ENCODE data around the gene MPHOSPH9.

Gene MPHOSPH9

DNA sequence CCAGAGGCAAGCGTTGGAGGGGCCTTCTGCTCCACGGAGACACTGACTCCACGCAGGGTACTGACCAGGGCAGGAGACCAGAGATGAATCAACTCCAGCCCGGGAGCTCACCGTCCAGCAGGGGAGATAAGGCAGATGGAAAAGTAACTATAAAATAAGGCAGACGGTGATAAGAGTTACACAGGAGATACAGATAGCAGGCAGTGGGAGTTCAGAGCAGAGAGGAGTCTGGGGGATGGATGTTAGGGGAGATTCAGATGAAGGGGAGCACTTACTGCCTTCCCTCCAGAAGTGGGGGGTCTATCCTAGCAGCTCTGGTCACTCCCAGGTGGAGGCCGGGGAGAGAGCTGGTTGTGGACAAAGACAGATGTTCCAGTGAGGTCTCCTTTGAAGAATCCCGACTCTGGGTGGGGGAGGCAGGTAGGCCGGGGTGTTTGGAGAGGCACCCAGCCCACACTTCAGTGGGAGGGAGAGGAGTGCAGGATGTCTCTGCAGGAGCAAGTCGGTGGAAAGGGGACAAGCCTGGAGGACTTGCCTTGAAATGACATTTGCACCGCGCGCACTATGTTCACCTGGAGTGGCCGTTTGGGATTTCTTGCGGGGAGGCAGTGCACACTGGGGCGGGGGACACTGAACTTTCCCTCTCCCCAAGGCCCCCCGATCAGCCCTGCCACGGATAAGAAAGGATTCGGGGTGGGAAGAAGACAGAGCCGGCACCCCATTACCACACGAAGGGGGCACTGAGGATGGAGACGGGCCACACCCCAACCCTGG, 83.3 kb downstream of the MPHOSPH9 start:
- DNase-seq, result no peak

DNA sequence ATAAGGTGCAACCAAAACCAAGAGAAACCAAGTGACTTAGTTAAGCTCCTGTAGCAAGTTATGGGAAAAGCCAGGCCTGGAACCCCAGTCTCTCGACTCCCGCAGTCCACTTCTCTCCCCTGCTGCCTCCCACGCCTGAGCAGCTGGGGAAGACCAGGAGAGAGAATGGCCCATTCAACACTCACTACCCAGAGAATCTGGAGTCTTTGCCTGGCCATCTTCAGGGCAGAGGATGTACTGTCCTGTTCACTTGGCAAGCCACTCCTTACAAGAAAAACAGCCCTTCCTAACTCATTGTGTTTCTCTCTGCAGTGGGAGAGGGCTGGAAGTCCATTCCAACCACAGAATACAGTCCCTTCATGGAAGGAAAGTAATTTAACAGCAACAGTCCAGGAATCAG, 83.9 kb downstream of the MPHOSPH9 start:
- DNase-seq, result no peak

DNA sequence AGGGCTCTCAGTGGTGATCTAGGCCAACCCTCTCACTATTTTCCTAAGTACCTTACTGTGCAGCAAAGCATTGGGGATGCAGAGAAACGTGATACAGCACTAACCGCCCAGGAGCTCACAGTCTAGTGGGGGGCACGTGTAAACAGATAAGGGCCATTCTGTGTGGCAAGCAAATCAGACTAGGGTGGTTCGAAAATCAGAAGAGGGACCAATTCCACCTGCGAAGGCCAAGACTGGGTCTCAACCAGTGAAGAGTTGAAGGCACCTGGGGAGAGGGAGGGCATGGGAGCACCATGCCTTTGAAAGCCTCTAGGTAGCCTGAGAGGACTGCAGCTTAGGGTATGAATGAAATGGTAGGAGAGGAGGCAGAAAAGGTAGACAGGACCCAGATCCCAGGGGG, 84.3 kb downstream of the MPHOSPH9 start:
- no peak for DNase-seq

DNA sequence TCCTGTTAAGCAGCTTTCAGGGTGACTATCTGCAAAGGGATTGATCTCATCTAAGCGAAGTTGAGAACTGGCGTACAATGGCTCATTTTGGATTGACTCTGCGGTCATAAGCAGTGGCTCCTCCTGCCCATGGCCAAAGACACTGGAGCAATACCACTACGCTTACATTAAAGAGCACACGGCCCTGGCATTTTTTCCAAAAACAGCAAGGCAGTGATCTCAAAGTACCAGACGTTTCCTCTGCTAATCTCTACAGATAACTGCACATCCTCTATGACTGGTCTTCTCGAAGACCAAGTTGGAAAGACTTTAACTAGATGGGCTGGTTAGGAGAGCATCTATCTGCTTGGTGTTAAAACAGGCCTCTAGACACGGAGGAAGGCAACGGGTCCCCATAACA, 84.7 kb downstream of the MPHOSPH9 start:
- DNase-seq, result no peak

DNA sequence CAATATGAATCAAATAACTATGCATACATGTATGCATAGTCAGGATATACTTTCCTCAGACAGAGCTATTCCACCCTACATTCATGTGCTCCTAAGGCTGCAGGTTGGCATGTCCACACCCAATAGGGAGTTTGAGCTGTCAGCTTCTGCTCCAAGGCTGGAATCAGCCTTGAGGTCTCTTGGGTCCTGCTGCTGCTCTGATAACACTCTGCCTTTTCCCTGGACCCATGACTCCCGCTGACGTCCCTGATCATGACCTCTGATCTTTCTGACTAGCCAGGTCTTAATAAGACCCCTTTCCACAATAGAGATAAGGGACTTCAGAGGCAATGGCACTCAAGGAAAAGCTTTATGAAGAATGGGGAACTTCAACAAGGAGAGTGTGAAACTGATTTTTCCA, 87.7 kb downstream of the MPHOSPH9 start:
- DNase-seq, result no peak

DNA sequence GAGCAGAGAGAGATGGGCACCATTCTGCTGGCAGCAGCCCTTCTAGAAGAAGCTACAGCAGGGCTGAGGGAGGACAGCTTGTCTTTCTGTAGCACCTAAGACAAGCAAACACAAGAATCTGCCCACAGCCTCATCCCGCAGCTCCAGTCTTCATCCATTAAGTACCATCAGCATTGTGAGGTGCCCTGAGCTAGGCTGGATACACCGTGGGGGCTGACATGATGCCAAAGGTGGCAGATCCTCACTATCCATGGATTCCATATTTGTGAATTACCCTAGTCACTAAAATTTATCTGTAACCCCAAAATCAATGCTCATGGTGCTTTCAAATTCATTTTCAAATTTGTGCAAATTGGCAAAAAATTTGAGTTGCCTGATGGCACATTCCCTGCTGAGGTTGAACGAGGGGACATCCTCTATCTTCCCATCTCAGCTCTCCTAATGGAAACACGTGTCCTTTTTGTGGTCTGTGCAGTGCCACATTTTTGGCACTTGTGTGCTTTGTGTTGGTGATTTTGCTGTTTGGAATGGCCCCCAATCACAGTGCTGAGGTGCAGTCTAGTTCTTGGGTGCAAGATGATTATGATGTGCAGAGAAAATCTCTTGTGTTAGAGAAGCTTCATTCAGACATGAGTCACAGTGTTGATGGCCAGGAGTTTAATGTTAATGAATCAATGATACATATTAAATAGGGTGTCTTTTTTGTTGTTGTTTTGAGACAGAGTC, 89.0 kb downstream of the MPHOSPH9 start:
- no peak for DNase-seq

DNA sequence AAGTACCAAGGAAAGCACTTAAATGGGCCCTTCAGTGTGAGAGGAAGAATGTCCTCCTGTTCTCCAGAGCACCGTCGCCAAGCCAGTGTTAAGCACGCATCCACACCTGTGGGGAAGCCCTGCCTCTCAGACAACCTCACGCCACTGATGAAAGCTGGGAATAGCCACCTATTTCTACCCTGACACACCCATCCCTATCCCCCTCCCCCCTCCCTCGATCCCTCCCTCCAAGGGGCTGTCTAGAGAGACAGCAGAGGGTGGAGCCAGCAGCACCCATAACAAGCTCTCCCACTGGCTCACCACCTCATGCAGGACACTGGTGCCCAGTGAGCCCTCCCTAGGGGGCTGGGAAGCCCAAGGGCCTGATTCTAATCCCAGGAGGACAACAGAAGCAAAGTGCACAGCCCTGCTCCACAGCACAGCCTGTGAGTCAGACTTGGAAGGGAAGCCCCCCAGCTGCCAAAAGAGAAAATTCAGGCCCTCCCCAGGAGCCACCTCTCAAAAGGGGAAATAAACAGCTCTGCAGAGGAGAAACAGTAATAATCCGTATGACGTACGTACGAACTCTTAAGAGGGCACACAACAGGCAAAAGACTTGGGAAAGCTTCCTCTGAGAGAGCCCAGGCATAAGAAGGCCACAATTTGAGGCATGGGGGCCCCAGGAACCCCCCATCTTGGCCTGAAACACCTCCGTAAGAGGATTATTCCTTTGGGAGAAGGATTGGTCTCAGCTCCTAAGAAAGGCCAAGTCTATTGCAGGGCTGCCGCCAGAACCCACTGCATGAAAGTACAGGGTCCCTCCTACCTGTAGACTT, 89.8 kb downstream of the MPHOSPH9 start:
- peak; percentile 86 for DNase-seq

DNA sequence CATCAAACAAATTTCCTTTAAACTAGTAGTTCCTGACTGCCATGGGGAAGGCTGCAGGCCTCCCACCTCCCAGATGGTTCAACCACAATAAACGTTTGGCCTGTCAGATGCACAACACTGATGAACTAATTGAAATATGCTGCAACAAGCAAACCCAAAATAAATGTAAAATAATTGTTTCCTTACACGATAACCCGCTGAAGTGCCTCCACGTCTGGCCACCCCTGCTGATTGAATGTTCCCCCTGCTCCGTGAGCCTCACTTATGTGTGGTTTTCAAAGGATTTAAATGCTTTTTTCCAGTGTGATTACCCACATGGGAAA, 90.5 kb downstream of the MPHOSPH9 start:
- DNase-seq, result no peak

DNA sequence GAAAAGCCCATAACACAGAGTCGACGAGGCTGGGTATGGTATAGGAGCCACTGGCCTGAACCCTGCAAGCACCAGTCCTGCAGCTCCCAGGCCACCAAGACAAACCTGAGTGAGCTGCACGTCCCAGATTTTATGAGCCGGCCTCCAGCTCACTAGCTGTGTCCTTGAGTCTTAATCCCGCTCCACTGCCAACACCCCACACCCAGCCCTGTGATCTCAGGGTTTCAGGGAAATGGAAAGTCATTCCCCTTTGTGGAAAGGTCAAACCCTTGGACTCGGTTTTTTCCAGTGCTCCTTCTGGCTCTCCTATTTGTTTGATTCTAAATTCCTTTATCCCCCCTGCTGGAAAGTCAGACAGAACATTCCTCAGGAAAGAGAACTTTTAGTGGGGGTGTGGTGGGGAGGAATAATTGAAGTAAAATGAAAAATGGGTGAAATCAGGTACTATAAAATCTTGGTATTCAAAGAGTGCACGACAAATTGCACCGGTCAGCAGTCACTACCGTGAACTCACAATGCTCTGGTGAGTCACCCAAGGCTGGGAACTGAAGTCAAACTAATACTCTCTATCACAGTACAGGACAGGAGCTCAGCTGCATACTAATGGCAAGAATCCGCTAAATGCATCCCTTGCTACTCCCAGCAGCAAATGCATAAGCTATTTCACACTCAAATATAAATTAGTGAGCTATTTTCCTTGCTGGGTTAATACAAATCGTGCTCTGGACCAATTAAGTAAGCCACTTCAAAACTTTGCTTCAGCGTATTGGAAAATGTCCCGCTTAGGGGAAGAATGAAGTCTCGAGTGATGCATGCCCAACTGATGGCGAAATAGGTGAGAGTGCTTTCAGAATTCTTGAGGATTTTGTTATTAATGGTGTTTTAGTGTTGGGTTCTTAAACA, 91.1 kb downstream of the MPHOSPH9 start:
- DNase-seq, result no peak

DNA sequence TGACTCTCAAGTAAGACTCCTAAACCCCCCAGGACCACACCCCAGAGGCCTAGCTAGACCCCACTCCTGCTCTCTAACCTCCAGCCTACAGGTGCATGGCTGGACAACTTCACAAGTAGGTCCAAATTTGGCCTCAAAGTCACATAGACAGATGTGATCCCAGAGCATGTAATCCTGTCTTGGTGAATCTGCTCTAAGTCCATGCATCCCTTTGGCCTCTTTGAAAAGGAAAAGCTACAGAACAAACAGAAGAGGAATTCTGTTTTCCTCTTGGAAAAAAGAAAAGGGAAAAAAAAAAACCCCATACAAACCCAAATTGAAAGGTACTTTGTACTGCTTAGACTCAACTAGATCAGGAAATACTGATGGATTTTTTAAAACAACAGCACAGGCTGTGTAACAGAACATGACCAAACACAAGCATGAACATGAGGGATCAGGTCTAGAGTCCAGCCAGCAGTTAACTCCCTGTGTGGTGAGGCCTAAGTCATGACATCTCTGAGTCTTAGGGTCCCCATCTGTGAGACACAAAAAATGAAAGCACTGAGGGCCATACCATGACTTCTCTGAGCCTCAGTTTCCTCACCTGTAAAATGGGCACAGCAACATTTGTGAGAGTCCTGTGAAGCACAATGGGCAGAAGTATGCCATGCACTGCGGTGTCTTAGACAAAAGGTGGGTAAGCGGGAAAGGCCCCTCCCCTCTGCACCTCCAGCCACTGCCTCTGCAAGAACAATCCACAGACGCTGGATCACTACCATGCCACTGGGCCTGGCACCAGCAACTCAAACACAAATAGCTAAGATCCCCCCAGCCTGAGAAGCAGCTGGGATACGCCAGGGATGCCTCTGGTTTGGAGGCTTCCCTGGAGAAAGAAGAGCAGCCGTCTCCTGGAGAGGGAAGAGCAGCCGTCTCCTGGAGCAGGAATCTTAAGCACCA, 92.0 kb downstream of the MPHOSPH9 start:
- DNase-seq, result no peak

DNA sequence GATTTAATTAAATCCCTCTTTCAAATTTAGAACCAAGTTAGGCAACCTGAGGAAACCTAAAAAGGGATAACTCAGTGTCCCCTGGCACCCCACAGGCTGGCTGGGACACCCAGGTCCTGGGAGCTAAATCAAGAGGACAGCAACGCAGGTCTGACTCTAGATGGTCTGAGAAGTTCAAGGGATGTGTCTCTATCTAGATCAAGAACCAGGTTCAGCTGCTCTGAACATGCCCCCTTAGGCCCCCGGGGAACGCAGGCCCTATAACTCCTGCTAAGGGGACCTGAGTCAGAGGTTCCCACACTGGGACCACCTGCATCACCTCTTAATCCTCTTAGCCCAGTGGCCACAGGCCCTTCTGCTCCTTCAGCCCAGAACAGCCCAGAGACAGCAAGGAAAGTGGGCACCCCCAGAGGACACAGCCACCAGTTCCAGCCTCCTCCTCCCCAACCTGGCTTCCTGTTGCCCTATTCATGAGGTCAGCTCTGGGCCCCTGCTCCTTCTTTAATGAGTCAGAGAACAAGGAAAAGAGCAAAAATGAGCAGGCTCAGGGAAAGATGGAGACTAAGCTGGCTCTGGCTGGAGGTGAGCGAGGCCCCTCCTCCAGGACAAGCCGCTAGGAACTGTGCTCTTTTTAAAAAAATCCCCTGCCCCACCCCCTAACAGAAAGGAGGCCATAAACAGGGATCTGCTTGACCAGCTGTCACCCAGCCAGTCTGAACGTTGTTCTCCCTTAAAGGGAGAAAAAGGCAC, 92.8 kb downstream of the MPHOSPH9 start:
- peak; percentile 22 for DNase-seq

DNA sequence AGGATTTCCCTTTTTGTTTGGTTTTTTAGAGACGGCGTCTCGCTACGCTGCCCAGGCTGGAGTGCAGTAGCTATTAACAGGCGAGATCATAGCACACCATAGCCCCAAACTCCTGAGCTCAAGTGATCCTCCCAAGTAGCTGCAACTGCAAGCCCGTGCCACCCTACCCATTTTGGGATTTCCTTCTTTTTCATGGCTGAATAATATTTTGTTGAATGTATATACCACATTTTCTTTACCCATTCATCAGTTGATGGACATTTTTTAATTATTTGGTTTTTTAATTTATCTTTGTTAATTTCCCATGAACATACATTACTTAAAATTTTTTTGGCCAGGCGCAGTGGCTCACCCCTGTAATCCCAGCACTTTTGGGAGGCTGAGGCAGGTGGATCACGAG, 97.3 kb downstream of the MPHOSPH9 start:
- no peak for DNase-seq

DNA sequence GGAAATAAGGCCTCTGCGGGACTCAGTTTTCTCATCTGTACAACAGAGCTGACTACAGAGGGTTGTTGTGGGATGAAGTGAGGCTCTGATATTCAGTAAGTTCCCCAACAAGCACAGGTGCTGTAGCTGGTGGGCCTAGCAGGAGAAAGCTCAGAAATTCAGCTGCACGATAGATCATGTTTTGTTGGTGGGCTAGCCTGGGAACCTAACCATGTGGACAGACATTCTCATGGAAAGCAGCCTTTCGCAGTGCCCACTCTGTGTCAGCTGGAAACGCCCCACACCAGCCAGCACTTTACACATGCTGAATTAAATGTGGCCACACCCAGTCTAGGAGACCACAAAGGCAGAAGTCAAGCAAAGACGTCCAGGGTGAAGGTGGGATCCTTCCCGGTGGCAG, 98.1 kb downstream of the MPHOSPH9 start:
- no peak for DNase-seq

DNA sequence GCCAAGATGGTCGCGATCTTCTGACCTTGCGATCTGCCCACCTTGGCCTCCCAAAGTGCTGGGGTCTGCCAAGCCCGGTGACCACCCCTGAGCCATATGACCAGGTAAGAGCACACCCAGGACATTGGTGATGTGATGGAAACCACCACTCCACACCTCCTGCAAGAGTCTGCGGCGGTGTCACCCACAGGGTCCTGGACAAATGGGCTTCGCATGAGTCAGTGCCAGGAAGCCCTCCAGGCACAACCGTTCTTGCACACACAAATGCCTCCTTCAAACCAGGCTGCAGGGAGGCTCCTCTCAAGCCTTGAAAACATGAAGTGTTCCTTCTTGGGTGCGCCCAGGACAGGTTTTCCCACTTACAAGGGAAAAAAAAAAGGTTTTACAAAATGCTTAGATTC, 98.7 kb downstream of the MPHOSPH9 start:
- no peak for DNase-seq

DNA sequence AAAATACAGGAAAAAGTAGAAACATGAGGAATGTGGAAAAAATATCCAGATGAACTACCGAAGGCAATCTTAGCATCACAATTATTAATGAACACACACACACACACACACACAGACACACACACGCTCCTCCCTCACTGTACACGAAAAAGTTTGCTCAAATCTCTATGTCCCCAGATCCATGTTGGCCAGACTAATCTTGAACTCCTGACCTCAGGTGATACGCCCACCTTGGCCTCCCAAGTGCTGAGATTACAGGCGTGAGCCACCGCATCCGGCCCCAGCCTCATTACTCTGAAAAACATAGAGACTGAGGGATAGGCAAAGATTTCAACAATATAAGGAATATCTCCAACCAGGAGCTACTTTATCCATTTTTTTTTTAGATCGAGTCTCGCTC, 99.2 kb downstream of the MPHOSPH9 start:
- DNase-seq, result no peak

DNA sequence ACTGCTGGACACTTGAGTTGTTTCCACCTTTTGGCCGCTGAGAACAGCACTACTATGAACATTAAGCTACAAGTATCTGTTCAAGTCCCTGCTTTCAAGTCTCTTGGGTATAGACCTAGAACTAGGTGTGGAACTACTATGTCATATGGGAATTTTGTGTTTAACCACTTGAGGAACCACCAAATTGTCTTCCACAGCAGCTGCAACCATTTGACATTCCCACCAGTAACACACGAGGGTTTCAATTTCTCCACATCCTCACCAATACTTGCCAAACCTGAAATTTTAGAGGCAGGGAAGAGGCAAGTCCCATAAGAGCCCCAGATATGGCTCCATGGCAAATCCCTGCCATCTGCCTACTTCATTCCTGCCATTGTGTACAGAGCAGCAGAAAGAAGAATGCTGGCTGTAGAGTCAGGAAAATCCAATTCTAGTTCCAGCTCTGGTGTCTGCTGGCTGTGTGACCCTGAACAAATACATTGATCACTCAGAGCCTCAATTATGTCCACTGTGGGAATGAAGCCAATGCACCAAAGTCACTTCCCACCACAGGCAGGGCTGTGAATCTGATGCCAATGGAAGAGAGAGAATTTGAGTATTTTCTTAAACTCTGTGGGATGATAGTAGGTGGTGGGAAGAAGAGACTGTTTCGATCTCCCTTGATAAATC, 99.9 kb downstream of the MPHOSPH9 start:
- peak; percentile 77 for DNase-seq

DNA sequence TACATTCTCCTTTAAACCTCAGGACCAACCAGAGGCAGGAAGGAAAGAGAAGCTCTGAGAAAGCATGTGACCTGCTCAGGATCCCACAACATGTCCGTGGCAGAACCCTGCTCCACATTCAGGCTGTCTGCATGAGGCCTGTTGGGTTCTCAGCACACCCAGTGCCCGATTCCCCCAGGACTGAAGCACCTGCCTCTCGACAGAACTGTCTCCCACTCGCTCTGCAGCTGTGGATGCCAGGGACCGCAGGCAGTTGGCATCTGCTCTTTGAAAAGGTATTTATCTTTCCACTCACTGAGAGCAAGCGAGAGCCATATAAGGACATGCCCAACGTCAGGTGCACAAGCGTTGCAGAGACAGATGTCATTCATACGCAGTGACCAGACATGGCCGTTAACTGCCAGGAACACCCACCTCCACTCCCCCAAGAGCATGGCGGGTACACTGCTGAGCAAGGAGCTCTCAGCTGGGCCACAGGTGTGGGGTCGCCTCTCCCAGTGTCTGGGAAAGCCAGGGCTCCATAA, 101.0 kb downstream of the MPHOSPH9 start:
- DNase-seq, result peak; percentile 99

DNA sequence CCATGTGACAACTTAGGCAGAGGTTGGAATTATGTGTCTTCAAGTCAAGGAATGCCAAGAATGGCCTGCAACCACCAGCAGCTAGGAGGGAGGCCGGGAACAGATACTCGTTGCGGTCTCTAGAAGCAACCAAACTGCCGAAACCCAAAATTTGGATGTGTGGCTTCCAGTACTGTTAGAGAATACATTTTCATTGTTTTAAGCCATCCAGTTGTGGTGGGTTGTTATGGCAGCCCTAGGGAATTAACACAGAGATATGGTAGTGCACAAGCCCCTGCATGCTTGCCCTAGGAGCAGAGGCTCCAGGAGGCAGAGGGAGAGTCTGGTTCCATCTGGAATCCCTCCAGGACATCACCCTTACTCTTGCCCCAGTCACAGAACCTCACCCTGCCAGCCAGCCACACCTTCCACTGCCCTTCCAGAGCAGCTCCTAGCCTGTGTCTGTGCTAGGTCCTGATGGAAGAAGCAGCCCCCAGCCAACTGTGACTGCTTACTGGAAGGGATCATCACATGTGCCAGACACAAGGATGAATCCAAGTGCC, 101.6 kb downstream of the MPHOSPH9 start:
- DNase-seq, result no peak

DNA sequence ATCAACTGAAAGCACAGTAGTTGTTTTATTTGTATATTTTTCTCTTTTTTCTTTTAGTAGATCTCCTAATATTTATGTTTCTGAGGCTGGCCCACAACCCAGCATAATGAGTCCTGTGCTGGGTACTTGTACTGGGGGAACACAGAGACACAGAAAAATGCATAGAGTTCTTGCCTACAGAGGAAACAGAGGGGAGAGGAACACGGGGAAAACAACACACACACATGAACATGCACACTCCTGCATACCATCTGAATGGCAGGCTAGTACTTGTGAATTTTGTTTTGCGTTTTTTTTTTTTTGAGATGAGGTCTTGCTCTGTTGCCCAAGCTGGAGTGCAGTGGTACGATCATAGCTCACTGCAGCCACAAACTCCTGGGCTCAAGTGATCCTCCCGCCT, 103.3 kb downstream of the MPHOSPH9 start:
- no peak for DNase-seq

DNA sequence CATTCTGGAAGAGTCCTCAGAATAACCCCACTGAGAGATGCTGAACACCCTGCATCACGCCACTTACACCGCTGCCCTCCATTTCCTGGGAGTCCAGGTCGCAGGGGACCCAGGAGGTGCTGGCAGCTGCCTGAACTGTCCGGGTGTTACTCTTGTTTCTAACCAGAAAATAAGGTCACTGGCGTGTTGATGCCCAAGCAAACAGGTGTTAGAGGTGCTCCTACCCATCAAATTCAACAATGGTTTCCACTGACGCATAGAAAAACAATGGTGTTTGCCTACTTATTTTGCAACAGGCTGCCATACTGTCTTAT, 105.8 kb downstream of the MPHOSPH9 start:
- no peak for DNase-seq
